Measurements from ENCODE around the gene CAB39L. TPM values are rescaled to one million over a fixed set of nuclear protein-coding genes. Genes with fewer than 3 reads are reported as not detected.

Gene CAB39L
- total RNA-seq, 4 donors from 2014 or later: 4.7 to 14.4 (median 8.7) TPM

GRCh38 chr13:49411353-49411752 is 32.5 kb downstream of the CAB39L start:
- intact Hi-C loops (cut with DNase I; ENCODE audit: low total_unique reads): no loop called here
- in situ Hi-C loops (cut with MboI; ENCODE audit: low sequenced_read_pairs in 4 of 4): no loop called here

GRCh38 chr13:49410477-49410876 is 33.4 kb downstream of the CAB39L start:
- no peaks in the 10 kb centered on the region for H3K27me3 ChIP-seq
- H3K36me3 ChIP-seq: no peaks in the 10 kb centered on the region
- in situ Hi-C loops (cut with MboI; ENCODE audit: low sequenced_read_pairs in 4 of 4): no loop called here
- DNase-seq: no peak
- no peak overlapping the region for H3K4me3 ChIP-seq
- no peaks in the 10 kb centered on the region for H3K9me3 ChIP-seq
- no peak overlapping the region for H3K27ac ChIP-seq
- H3K4me1 ChIP-seq: peaks cover 0 to 8% of the 10 kb centered on the region in 2 donors
- no peak for TF ChIP-seq CTCF (IDR thresholded peaks at IDR 0.05 in 4 of 5, conservative IDR thresholded peaks at IDR 0.05 in 1 of 5)
- TF ChIP-seq POLR2A (IDR thresholded peaks at IDR 0.05): no peak
- intact Hi-C loops (cut with DNase I; ENCODE audit: low total_unique reads): no loop called here
- no peak for ATAC-seq

More at GRCh38 chr13:49411353-49411752, 32.5 kb downstream of the CAB39L start:
- H3K27me3 ChIP-seq: no peaks in the 10 kb centered on the region
- H3K4me1 ChIP-seq: peaks cover 0 to 8% of the 10 kb centered on the region in 2 donors
- no peaks in the 10 kb centered on the region for H3K9me3 ChIP-seq
- H3K36me3 ChIP-seq: no peaks in the 10 kb centered on the region
- ATAC-seq (no peak), DNase-seq (no peak)
- H3K27ac ChIP-seq: no peak overlapping the region
- H3K4me3 ChIP-seq: no peak overlapping the region
- no peak for TF ChIP-seq CTCF (IDR thresholded peaks at IDR 0.05 in 4 of 5, conservative IDR thresholded peaks at IDR 0.05 in 1 of 5)

GRCh38 chr13:49410006-49410405 is 33.9 kb downstream of the CAB39L start:
- no peak for DNase-seq
- H3K27ac ChIP-seq: no peak overlapping the region
- H3K36me3 ChIP-seq: no peaks in the 10 kb centered on the region
- no peaks in the 10 kb centered on the region for H3K27me3 ChIP-seq
- H3K4me3 ChIP-seq: no peak overlapping the region
- no peak for ATAC-seq
- intact Hi-C loops (cut with DNase I; ENCODE audit: low total_unique reads): no loop called here
- H3K9me3 ChIP-seq: no peaks in the 10 kb centered on the region
- in situ Hi-C loops (cut with MboI; ENCODE audit: low sequenced_read_pairs in 4 of 4): no loop called here
- H3K4me1 ChIP-seq: peaks cover 0 to 8% of the 10 kb centered on the region in 2 donors
- TF ChIP-seq POLR2A (IDR thresholded peaks at IDR 0.05) (no peak), CTCF (IDR thresholded peaks at IDR 0.05 in 4 of 5, conservative IDR thresholded peaks at IDR 0.05 in 1 of 5) (no peak)

GRCh38 chr13:49409008-49409407 is 34.9 kb downstream of the CAB39L start:
- Histone ChIP-seq H3K4me3 (no peak overlapping the region), H3K9me3 (no peaks in the 10 kb centered on the region), H3K27ac (no peak overlapping the region), H3K27me3 (no peaks in the 10 kb centered on the region), H3K4me1 (peaks cover 0 to 8% of the 10 kb centered on the region in 2 donors), H3K36me3 (no peaks in the 10 kb centered on the region)
- intact Hi-C loops (cut with DNase I; ENCODE audit: low total_unique reads): no loop called here
- TF ChIP-seq CTCF (IDR thresholded peaks at IDR 0.05 in 4 of 5, conservative IDR thresholded peaks at IDR 0.05 in 1 of 5) (no peak), POLR2A (IDR thresholded peaks at IDR 0.05) (no peak)
- ATAC-seq (no peak), DNase-seq (no peak)
- in situ Hi-C loops (cut with MboI; ENCODE audit: low sequenced_read_pairs in 4 of 4): no loop called here

GRCh38 chr13:49407936-49408335 is 35.9 kb downstream of the CAB39L start:
- in situ Hi-C loops (cut with MboI; ENCODE audit: low sequenced_read_pairs in 4 of 4) (no loop called here), intact Hi-C loops (cut with DNase I; ENCODE audit: low total_unique reads) (no loop called here)
- no peak overlapping the region for H3K4me3 ChIP-seq
- H3K36me3 ChIP-seq: no peaks in the 10 kb centered on the region
- H3K27me3 ChIP-seq: no peaks in the 10 kb centered on the region
- no peak for DNase-seq
- H3K27ac ChIP-seq: no peak overlapping the region
- TF ChIP-seq CTCF (IDR thresholded peaks at IDR 0.05 in 4 of 5, conservative IDR thresholded peaks at IDR 0.05 in 1 of 5): no peak
- TF ChIP-seq POLR2A (IDR thresholded peaks at IDR 0.05): no peak
- no peaks in the 10 kb centered on the region for H3K9me3 ChIP-seq
- peaks cover 0 to 8% of the 10 kb centered on the region in 2 donors for H3K4me1 ChIP-seq
- no peak for ATAC-seq
